ENCODE data around the gene PDK4.

DNA sequence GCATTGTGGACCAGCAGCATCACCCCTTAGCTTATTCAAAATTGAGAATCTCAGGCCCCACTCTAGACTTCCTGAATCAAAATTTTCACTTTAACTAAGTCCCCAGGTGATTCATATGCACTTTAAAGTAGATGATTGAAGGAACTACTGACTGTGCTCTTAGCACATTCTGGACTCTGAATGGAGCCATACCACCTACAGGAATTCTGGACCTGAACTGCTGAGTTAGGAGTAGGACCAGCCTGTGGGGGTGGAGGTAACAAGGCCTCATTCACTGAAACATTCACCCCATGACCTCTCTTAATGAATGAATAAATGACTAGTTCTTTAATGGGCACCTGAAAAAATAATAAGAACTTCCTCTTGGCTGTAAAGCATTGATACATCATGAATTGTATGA, 7.3 kb downstream of the PDK4 start:
- TF ChIP-seq, protein P1, sequence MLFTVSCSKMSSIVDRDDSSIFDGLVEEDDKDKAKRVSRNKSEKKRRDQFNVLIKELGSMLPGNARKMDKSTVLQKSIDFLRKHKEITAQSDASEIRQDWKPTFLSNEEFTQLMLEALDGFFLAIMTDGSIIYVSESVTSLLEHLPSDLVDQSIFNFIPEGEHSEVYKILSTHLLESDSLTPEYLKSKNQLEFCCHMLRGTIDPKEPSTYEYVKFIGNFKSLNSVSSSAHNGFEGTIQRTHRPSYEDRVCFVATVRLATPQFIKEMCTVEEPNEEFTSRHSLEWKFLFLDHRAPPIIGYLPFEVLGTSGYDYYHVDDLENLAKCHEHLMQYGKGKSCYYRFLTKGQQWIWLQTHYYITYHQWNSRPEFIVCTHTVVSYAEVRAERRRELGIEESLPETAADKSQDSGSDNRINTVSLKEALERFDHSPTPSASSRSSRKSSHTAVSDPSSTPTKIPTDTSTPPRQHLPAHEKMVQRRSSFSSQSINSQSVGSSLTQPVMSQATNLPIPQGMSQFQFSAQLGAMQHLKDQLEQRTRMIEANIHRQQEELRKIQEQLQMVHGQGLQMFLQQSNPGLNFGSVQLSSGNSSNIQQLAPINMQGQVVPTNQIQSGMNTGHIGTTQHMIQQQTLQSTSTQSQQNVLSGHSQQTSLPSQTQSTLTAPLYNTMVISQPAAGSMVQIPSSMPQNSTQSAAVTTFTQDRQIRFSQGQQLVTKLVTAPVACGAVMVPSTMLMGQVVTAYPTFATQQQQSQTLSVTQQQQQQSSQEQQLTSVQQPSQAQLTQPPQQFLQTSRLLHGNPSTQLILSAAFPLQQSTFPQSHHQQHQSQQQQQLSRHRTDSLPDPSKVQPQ (CRISPR knock-in tag; IDR thresholded peaks at IDR 0.05; ENCODE audit: borderline replicate concordance), result no peak
- TF ChIP-seq SMAD2 (IDR thresholded peaks at IDR 0.05; ENCODE audit: low read depth, low read length) (no peak), SMAD4 (CRISPR knock-in tag; conservative IDR thresholded peaks at IDR 0.05) (no peak), ZC3H8 (IDR thresholded peaks at IDR 0.05) (no peak), MXI1 (IDR thresholded peaks at IDR 0.05; ENCODE audit: low read depth, low read length) (no peak), SRSF7 (optimal IDR thresholded peaks at IDR 0.05; ENCODE audit: low read depth, low read length) (no peak), SP2 (IDR thresholded peaks at IDR 0.05; ENCODE audit: extremely low read depth, low read depth, low read length, poor library complexity, severe bottlenecking) (no peak), ZNF384 (IDR thresholded peaks at IDR 0.05; ENCODE audit: low read depth, low read length) (no peak), TRIM28 (IDR thresholded peaks at IDR 0.05) (no peak), JUND (IDR thresholded peaks at IDR 0.05; ENCODE audit: borderline replicate concordance, low read depth, low read length) (no peak), JUND (tag; IDR thresholded peaks at IDR 0.05; ENCODE audit: borderline replicate concordance, low read depth, low read length) (no peak), ZNF830 (CRISPR knock-in tag; IDR thresholded peaks at IDR 0.05) (no peak)

Data from K562 (cell line).